NCI-H146 treated with DMSO at 0.1 percent for 48 hours (cell line): ENCODE results near the gene DLG3.
"Not testable (repeated sequence)": the region's sequence is repeated elsewhere in the genome, so short reads cannot be mapped to it uniquely, and the experiment has no call there.

ENCODE experiments used
- DNase-seq: peaks from one replicate; lab custom pipeline; 2025; ENCODE audit not compliant: unreplicated experiment; lab: John Stamatoyannopoulos, UW

Gene DLG3

DNA sequence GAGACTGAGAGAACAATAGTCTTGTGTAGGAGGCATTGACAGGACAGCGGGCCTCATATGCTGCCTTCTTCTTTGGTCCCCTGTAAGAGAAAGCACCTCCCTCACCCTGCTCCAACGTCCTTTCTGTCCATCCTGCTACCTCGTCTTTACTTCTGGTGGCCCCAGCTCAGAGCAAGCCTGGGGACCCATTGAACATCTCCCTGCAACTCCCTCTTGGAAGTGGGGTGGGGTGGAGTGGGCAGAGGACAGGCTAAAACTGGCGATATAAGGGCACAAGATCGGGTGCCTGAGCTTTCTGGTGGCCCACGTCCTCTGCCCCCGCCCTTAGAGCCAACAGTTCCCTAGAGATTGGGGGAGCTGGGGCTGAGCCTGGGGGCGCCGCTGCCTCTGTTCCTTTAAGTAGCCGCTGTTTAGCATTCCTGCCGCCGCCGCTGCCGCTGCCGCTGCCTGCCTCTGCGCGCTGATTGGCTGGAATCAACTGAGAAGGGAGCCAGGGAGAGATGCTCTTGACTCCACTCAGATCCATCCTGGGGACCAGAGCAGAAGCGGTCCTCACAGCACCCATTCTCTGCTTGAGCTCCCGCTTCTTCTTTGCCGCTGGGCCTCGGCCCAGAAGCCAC, at the start of gene DLG3:
DLG3 (plus strand) TSS at position 510 of the 620 bp plus-strand sequence. CDS start 367 bp downstream, outside the sequence.
- peak; percentile 41 for DNase-seq

DNA sequence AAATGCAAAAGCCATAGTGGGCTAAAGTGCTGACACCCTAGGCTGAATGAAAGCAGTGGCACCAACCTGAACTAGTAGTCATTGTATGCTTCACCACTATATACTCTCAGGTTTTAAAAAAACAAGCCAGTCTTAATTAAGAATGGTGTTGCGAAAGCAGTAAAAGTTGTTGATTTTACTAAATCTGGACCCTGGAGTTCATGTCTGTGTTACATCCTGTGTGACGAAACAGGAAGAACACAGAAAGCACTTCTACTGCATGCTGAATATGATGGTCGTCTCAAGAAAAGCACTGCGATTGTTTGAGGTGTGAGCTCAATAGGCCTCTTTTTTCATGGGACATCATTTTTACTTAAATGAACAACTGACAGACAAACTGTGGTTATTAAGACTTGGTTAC, 45.7 kb upstream of the DLG3 start:
- no peak for DNase-seq

DNA sequence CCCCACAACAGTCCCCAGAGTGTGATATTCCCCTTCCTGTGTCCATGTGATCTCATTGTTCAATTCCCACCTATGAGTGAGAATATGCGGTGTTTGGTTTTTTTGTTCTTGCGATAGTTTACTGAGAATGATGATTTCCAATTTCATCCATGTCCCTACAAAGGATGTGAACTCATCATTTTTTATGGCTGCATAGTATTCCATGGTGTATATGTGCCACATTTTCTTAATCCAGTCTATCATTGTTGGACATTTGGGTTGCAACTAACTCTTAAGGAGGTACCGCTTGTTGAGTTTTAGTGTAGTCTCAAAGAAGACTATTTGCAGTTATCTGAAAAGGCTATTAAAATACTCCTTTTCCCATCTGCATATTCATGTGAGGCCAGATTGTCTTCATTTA, 44.5 kb upstream of the DLG3 start:
- DNase-seq = not testable (repeated sequence)

DNA sequence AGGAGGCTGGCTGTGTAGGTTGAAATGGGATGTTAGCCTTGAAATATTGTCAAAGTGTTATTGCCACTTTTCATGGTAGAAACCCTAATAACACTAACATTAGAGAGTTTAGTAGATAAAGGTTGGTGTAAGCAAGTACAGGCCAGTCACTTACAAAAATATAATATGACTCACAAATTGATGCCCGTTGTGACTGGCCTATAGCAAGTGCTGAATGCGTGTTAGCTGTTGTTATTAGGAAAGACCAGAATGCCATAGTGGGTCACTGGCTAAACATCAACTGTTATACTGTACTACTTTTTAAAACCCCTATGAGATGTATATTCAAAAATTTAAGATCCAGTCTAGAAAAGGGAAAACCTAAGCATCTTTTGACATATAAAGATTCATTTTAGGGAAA, 41.9 kb upstream of the DLG3 start:
- DNase-seq = no peak

DNA sequence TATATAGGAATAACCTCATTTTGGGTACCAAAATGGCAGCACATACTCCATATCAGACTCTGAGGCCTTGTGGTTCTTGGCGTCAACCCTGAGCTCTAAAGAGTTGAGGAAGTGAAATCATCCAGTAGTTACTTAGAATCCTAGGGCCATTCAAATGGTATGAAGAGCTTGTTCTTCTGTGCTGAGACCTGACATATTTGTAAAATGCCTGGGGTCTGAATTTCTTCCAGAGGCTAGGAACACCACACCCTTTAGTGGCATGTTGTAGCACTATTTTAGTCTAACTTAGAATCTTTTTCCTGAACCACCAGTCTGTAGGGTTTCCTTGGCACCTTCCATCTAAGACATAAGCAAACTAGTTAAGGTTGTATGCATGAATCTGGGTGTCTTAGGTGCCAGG, 39.6 kb upstream of the DLG3 start:
- DNase-seq = no peak

DNA sequence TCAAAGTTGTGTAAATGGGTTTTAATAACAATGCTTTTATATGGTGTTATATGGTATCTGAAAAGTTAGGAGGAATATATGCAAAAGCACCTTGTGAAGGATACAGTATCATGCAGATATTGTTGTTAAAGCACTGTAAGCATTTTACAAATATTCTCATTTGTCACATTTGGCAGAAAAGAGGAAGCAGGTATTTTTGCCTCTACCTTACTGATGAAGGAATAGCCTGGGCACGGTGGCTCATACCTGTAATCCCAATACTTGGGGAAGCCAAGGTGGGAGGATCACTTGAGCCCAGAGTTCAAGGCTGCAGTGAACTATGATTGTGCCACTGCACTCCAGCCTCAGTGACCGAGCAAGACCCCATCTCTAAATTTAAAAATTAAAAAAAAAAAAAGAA, 33.7 kb upstream of the DLG3 start:
- DNase-seq = no peak

DNA sequence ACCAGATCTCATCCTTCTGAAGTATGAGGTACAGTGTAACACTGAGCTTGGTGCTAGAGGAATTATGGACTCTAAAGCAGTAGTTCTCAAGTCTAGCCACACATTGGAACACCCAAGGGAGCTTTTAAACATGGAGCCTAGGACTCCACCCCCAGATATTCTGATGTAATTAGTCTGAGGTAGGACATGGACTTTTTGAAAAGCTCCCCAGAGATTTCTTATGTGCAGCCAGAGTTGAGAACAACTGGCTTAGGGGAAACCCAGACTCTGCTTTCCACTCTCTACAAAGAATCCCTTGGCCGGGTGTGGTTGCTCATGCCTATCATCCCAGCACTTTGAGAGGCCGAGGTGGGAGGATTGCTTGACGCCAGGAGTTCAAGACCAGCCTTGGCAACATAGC, 33.2 kb upstream of the DLG3 start:
- DNase-seq = no peak

DNA sequence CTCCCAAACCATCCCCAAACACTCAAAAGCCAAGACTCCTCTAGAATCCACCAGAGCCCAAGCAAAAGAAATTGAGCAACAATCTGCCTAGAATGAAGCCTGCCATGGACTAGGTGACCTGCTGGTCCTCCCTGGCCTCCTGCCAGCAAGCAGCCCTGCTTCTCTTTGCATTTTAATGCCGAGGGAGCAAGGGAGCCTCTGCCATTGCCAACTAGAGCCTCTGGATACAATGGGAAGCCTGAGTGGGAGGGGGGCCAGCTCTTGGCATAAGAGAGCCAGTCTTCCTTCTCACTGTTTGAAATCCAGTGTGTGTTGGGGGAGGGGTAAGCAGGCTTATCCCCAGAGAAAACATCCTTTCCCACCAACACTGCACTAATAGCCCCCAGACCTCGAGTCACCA, 23.0 kb upstream of the DLG3 start:
- DNase-seq = no peak

DNA sequence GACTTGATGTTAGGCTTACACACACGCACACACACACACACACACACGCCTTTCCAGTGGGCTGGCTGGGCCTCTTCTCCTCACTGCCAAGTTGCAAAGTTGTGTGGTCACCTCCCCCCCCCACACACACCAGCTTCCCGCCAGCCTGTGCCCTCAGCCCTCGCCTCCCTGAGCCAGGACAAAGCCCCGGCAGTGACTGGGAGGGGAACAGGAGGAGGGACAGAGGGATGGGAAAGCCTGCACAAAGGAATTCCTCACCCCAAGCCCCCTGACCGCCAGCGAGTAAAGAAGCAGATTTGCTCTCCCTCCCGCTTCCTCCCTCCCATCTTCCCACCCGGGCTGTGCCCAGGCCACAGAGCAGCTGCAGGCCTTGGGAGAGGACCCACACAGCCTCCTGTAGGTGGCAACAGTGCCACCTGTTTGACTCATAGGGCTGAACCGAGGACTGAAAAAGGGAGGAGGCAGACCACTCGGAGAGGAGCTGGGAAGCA, 21.7 kb upstream of the DLG3 start, which contains the start of gene GDPD2:
GDPD2 (plus strand) TSS at position 464 of the 491 bp plus-strand sequence. CDS start 1,671 bp downstream, outside the sequence.
- no peak for DNase-seq

DNA sequence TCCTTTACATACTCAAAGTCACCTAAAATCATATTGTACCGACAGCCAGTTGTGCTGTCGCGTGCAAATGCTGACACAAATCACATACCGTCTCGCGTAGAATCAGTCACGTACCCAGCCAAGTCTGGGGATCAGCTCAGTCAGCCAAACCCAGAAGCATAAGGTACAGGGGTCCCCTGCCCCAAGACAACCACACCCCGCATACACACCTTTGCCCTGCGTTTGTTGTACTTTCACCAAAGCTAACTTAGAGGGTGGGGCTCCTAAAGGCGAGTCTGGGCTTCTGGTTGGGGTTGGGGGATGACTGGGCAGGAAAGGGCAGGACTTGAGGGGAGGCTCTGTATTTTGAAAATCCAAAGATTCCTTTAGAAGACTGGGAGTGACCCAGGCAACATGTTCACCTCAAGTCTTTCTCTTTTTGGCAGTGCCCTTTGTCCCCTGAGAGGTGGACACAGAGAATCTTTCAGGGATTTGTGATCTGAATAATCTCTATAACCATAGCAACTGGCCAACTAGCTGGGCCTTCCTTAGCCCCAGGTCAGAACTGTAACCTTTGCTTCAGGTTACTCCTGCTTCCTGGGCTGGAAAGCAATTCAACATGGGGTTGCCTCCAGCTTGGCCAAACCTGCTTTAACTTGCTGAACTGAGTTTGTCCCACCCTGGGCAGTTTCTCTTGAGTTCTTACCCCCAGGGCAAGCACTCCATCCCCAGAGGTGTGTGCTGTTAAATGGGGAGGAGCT, 20.5 kb upstream of the DLG3 start:
- no peak for DNase-seq

DNA sequence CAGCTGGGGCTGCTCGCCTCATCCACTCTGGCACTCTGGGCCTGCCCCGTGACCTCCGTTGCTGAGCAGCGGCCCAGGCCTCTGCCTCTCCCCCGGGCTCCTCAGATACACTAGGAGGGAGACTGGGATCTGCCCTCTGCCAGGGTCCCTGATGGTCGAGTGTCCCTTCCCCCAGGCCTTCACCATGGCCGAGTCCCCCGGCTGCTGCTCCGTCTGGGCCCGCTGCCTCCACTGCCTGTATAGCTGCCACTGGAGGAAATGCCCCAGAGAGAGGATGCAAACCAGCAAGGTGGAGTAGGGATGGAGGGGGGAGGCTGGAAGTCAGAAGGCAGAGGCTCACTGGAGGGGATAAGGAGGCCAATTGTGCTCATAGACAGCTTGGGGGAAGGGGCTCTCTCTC, 19.8 kb upstream of the DLG3 start:
- no peak for DNase-seq

DNA sequence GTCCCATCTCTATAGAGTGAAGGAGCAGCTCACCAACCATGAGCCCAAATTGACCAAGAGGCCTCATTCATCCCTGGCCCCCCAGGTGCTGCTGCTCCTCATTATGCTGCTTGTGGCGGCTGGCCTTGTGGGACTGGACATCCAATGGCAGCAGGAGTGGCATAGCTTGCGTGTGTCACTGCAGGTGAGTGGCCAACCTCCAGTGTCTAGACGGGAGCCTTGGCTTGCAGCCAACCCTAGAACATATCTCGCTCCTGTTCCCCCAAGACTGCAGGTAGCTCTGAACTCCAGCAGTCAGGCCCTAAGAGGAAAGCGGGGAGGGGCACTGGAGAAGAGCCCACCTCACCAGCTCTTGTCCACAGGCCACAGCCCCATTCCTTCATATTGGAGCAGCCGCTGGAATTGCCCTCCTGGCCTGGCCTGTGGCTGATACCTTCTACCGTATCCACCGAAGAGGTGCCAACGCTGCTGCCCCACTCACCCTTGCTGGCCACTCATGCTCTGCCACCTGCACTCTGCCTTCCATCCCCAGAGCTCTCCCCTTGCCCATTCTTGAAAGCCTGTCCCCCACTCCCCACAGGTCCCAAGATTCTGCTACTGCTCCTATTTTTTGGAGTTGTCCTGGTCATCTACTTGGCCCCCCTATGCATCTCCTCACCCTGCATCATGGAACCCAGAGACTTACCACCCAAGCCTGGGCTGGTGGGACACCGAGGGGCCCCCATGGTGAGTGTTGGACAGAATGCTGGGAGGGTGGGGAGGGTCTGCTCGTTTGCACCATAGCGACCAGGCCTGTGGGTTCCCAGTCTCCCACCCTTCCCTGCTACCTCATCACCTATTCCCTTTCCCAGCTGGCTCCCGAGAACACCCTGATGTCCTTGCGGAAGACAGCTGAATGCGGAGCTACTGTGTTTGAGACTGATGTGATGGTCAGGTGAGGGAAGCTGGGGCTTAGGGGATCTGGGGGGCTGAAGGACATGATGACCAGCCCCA, 18.1 kb upstream of the DLG3 start:
- no peak for DNase-seq

DNA sequence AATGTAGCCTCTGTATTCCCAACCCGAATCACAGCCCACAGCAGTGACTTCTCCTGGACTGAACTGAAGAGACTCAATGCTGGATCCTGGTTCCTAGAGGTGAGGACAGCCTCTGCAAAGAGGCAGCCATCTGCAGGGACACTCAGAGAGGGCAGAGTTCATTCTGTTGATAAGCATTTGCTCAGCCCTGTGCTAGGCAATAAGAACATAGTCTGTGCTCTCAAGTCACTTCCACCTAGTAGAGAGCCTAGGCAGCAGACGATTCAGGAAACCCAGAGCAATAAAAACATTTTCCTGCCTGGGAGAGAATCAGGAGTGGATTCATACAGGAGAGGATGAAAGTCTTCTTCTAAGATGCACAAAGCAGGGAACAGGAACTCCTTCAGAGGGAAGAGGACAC, 17.3 kb upstream of the DLG3 start:
- no peak for DNase-seq

DNA sequence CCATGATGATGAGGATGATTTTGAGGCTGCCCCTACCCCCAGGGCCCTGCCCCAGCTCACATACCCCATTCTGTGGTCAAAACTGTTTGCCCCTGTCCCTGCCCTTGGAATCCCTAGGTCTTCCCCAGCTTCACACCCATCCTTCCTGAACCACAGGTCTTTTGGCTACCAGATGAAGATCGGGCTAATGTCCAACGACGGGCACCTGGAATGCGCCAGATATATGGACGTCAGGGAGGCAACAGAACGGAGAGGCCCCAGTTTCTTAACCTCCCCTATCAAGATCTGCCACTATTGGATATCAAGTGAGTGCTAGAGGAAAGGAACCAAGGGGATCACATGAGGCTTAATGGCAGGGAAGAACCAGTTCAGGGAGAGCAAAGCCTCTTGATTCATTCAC, 14.9 kb upstream of the DLG3 start:
- no peak for DNase-seq

DNA sequence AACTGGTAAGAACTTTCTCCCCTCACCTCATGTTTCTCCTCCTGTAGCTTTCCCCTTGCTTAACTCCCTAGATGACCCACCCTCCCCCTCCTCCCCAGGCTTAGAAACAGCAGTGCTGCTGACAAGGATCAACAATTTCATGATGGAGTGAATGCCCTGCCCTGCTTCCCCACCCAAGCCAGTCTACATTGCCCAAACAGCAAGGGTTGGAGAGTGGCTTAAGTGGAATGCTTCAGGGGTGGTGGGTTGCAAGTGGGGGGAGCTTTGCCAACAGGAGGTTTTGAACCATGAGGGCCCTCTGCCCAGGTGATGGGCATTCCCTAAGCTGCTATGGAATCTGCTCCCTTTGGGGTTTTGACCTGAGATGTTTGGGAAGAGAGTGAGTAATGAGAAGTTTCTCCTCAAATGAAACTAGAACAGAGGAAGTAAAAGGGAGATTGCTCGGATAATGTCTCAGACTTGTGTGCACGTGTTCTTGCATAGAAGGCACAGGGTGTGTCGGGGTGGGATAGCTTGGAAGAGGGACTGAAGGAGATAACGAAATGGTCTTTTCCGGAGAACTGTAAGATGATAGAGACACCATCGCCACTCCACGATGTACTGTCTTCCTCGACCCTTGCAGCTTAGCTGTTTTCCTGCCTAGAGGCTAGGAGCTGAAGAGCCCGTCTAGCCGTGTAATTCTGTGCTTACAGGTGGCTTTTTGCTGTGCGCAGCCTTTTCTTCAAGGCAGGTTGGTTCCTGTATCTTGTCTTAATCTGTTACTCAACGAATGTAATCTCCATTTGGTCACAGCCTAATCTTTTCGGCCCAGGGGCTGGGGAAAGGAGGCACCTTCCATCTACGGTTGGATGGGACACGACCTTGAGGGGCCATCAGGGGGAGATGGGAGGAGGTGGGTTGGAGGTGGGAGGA, 11.4 kb upstream of the DLG3 start:
- DNase-seq = peak; percentile 31

DNA sequence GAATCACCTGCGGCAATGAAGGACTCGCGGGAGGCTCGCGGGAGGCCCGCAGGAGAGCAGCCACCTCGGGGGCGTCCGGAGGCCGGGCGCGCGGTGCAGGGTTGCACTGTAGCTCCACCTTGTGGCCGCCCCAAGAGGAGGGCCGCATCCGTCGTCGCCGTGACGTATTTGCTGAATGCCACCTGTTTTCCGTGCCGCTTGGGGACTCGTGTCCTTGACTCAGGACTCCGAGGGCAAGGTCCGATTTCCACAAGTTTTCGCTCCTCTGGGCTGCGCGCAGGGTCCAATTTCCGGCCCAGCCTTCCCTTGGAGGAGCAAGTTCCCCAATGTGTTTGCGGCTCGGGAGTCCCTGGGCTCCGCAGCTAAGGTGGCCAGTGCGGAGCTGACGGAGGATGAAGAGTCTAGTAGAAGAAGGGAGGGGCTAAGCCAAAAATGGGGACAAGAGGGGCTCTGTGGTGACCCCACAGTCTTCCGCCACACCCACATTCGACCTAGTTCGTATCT, 10.7 kb upstream of the DLG3 start:
- peak; percentile 45 for DNase-seq

DNA sequence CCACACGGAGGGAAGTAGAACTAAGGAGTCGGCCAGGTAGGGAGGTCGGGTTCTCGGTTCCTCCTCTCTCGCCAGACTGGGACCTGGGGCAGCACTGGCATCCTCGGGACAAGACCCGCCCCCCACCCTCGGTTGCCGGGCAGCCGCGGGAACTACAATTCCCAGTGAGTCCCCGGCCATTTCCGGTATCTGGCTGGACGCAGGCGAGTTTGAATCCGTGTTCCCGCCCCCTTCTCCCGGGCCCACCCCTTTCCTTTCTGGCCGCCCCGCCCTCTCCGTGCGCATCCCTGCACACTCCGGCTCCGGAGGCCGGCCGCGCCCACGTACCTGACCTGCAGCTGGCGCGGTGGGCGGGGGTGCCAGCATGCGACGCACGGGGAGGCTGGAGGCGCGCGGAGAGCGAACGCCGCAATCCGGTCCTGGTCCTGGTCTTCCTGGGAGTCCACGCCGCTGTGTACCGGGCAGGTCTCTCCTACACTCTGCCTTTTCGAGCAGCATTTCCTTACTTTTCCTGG, 10.2 kb upstream of the DLG3 start:
- peak; percentile 74 for DNase-seq

DNA sequence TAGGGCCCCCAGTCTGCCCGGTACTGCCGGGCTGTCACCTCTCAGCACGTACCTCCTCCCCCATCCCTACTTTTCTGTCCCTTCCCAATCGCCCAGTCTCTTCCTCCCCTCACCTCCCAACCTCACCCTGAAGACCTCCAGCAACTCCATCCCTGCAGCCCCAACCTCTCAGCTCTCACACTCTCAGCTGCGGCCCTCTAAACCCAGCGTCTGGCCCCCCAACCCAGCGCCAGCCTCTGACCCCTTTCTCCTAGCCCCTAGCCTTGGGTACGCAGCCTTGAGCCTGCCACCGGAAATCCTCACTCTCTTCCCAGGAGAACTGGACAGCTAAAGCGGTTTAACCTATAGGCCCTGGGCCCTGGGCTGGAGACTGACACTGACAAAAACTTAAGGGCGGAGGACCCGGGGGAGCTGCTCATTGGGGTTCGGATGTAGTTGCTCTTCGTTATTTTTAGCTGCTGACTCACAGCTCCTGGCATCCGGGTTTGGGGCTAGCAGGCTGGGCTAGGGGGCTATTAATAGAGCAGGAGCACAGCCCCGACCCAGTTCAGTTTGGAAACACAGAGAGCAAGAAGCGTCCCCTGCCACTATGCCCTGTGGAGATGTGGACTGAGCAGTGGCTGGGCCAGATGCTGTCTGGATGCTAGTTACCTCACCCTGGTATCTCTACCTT, 9.6 kb upstream of the DLG3 start:
- no peak for DNase-seq

DNA sequence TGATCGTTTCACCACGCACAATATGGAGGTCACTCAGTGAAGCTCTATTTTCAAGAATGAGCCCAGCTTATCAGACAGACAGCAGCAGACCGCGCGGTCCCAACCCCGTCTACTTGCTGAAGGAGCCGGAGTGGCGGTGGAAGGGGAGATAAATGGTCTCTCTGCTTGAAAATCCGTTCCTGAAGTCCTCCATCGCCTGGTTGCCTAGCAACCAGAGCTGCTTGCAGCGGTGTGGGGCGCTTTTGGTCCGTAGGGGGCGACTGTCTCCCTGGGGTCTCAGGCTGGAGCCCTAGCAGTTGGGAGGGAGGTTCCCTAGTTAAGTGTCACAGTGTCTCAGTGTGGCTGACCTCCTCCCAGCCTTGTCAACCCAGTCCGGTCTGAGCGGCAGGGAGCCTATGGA, 8.3 kb upstream of the DLG3 start:
- DNase-seq = no peak
